Measurements from ENCODE around the gene SMIM44. TPM values are rescaled to one million over a fixed set of nuclear protein-coding genes. Genes with fewer than 3 reads are reported as not detected.

SMIM44 gene
- total and polyA plus RNA-seq, 9 of the 15 experiments (the other 6 are each of a cell fraction or from before 2014, with no cell fraction given) = not detected

GRCh38 chr19:3511506-3512251 lies 28.4 kb upstream of the SMIM44 start:
- no peak overlapping the region for H3K4me2 ChIP-seq (ENCODE audit: insufficient read depth, low read length)
- peaks cover 69% of the 10 kb centered on the region for H4K20me1 ChIP-seq (replicated peaks; ENCODE audit: control insufficient read depth, insufficient read depth, low read length)
- H3K27me3 ChIP-seq (ENCODE audit: control insufficient read depth in 2 of 2, insufficient read depth in 2 of 2, low read length in 2 of 2) = no peaks in the 10 kb centered on the region
- H3K9ac ChIP-seq (ENCODE audit: insufficient read depth in 1 of 2, low read depth in 2 of 2, low read length in 2 of 2) = peak overlapping the region in 1 of 2 experiments; percentile 17; a peak in 1 of 4 replicates
- TF ChIP-seq NFE2L1 (tag; IDR thresholded peaks at IDR 0.05; ENCODE audit: borderline replicate concordance, low read depth) (no peak), POLR2G (IDR thresholded peaks at IDR 0.05; ENCODE audit: low read depth, low read length) (peak; percentile 44), ZNF445 (CRISPR knock-in tag; IDR thresholded peaks at IDR 0.05; ENCODE audit: low read depth) (no peak), ZBTB49 (CRISPR knock-in tag; IDR thresholded peaks at IDR 0.05; ENCODE audit: borderline replicate concordance) (no peak), NCOA4 (IDR thresholded peaks at IDR 0.05; ENCODE audit: partially characterized antibody) (no peak), ZSCAN29 (IDR thresholded peaks at IDR 0.05) (no peak)
- intact Hi-C loops (cut with micrococcal nuclease) = no loop called here
- H3K9me1 ChIP-seq (ENCODE audit: control insufficient read depth, insufficient read depth, low read length) = peaks cover 14% of the 10 kb centered on the region
- WGBS (ENCODE audit: insufficient coverage, low coverage, missing lambda C conversion rate) = 87% methylated on average over 26 of the region's 26 CpGs
- DNase-seq (ENCODE audit: extremely low read depth in 1 of 4, low spot score in 3 of 4) = no peak
- CTCF ChIA-PET (ENCODE audit: low intra/inter-chr PET ratio) = no interaction called here
- POLR2A ChIA-PET = interaction anchor here (0.6 to 1.8 kb wide), 3 partner anchors 9 to 149 kb away, joined by 4 to 7 read pairs (median 4); no protein-coding TSS in a partner anchor
- FAIRE-seq = no peak
- no TSS peak for BruUV-seq (replicated peaks)
- no peak overlapping the region for H2AFZ ChIP-seq (ENCODE audit: low read depth, low read length)
- no peaks in the 10 kb centered on the region for H3K9me3 ChIP-seq (replicated peaks; ENCODE audit: control insufficient read depth, insufficient read depth, low read depth, low read length)
- H3K36me3 ChIP-seq (ENCODE audit: control insufficient read depth, insufficient read depth, low read length) = peaks cover 38% of the 10 kb centered on the region; the same call in 2 of the 3 replicates
- peaks cover 91% of the 10 kb centered on the region for H3K79me2 ChIP-seq (ENCODE audit: control insufficient read depth, insufficient read depth, low read length)
- no peak overlapping the region for H3K4me3 ChIP-seq
- H3K4me1 ChIP-seq (replicated peaks in 1 of 2; ENCODE audit: control insufficient read depth in 2 of 2, insufficient read depth in 2 of 2, low read length in 2 of 2) = peaks cover 11 to 85% of the 10 kb centered on the region in 2 experiments; a peak in 4 of 5 replicates
- ATAC-seq = no peak
- H3K27ac ChIP-seq (ENCODE audit: extremely low read depth, low read depth, low read length) = no peak overlapping the region
- in situ Hi-C loops (cut with MboI) = no loop called here

All from K562 (cell line).